K562 (cell line): ENCODE measurements around the gene ZKSCAN8.

Source experiments
- CEBPB ChIP-seq: fragments of 450-650 bp; IDR thresholded peaks from 2 replicates; pipeline ENCODE4 v1.6.1; 2016; ENCODE audit warnings: missing genetic modification characterization, missing compliant biosample characterization
- HDAC6 ChIP-seq: IDR thresholded peaks from 2 replicates; pipeline ENCODE4 v1.6.1; 2012; ENCODE audit warnings: low read depth, mild to moderate bottlenecking, control low read depth, inconsistent platforms, low read length, moderate library complexity
- HNRNPL ChIP-seq: fragments of 200-400 bp; formaldehyde crosslinking; IDR thresholded peaks from 2 replicates; pipeline ENCODE4 v1.6.1; 2017; ENCODE audit warnings: low read depth, mild to moderate bottlenecking, low read length
- JUNB ChIP-seq: fragments of 450-650 bp; formaldehyde crosslinking; conservative IDR thresholded peaks from 2 replicates; pipeline ENCODE4 v1.4.0; 2020; ENCODE audit warnings: mild to moderate bottlenecking
- MAFF ChIP-seq: IDR thresholded peaks from 2 replicates; pipeline ENCODE4 v1.6.1; 2012; ENCODE audit warnings: low read length, improper control_type of control experiment
- SNRNP70 ChIP-seq: fragments of 200-400 bp; formaldehyde crosslinking; optimal IDR thresholded peaks from 2 replicates; pipeline ENCODE3; 2017; ENCODE audit warnings: low read depth, low read length
- ZNF23 ChIP-seq: fragments of 250-450 bp; sonication (Bioruptor Pico); IDR thresholded peaks from 2 replicates; pipeline ENCODE4 v1.4.0; 2020; ENCODE audit warnings: mild to moderate bottlenecking
- ZNF785 ChIP-seq: fragments of 250-450 bp; sonication (Bioruptor Pico); IDR thresholded peaks from 2 replicates; pipeline ENCODE4 v1.4.0; 2020; ENCODE audit warnings: mild to moderate bottlenecking
- TF ChIP-seq, protein P1 (sequence below): sonication (generic); formaldehyde crosslinking; IDR thresholded peaks from 2 replicates; pipeline ENCODE4 v1.8.0; 2022; ENCODE audit warnings: missing genetic modification reagents, mild to moderate bottlenecking, borderline replicate concordance
- TF ChIP-seq, protein P2 (sequence below): sonication (generic); formaldehyde crosslinking; IDR thresholded peaks from 2 replicates; pipeline ENCODE4 v1.8.0; 2022; ENCODE audit warnings: mild to moderate bottlenecking, missing genetic modification reagents, borderline replicate concordance

DNA sequence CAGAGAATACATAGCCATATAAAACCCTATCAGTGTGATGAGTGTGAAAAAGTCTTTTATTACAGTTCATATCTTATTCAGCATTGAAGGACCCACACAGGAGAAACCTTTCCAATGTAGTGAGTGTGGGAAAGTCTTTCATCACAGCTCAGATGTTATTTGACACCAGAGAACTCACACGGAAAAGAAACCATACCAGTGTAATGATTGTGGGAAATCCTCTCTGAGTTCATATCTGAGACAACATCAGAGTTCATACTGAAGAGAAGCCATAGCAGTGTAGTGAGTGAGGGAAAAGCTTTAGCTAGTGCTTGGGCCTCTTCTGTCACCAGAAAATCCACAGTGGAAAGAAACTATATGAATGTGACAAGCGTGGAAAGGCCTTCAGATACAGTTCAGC, 25.9 kb upstream of the ZKSCAN8 start:
- TF ChIP-seq MAFF, result no peak
- TF ChIP-seq, protein P1, sequence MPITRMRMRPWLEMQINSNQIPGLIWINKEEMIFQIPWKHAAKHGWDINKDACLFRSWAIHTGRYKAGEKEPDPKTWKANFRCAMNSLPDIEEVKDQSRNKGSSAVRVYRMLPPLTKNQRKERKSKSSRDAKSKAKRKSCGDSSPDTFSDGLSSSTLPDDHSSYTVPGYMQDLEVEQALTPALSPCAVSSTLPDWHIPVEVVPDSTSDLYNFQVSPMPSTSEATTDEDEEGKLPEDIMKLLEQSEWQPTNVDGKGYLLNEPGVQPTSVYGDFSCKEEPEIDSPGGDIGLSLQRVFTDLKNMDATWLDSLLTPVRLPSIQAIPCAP (CRISPR knock-in tag), result no peak
- TF ChIP-seq SNRNP70, result no peak
- no peak for TF ChIP-seq CEBPB (tag)
- no peak for TF ChIP-seq HNRNPL
- TF ChIP-seq ZNF23, result no peak
- TF ChIP-seq HDAC6, result no peak
- TF ChIP-seq JUNB (CRISPR knock-in tag), result no peak
- no peak for TF ChIP-seq ZNF785 (CRISPR knock-in tag)
- TF ChIP-seq, protein P2, sequence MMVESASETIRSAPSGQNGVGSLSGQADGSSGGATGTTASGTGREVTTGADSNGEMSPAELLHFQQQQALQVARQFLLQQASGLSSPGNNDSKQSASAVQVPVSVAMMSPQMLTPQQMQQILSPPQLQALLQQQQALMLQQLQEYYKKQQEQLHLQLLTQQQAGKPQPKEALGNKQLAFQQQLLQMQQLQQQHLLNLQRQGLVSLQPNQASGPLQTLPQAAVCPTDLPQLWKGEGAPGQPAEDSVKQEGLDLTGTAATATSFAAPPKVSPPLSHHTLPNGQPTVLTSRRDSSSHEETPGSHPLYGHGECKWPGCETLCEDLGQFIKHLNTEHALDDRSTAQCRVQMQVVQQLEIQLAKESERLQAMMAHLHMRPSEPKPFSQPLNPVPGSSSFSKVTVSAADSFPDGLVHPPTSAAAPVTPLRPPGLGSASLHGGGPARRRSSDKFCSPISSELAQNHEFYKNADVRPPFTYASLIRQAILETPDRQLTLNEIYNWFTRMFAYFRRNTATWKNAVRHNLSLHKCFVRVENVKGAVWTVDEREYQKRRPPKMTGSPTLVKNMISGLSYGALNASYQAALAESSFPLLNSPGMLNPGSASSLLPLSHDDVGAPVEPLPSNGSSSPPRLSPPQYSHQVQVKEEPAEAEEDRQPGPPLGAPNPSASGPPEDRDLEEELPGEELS (CRISPR knock-in tag), result no peak
